Stimulated activated CD4-positive, alpha-beta T cell treated with anti-CD3 and anti-CD28 coated beads, Interleukin-1b, Interleukin-23, amount 100 ng/mL, for 24 hours (primary cell): Measurements from ENCODE around the gene ELK3.

Experiments
- DNase-seq, 4 experiments: peaks; one replicate each; pipeline ENCODE4 v3.0.0-alpha.2; 2020; ENCODE audit warnings: low read depth in 4 of 4, low spot score in 1 of 4

Gene ELK3

GRCh38 chr12:96211988-96212387 lies 17.8 kb downstream of the ELK3 start:
- DNase-seq, result no peak

DNA sequence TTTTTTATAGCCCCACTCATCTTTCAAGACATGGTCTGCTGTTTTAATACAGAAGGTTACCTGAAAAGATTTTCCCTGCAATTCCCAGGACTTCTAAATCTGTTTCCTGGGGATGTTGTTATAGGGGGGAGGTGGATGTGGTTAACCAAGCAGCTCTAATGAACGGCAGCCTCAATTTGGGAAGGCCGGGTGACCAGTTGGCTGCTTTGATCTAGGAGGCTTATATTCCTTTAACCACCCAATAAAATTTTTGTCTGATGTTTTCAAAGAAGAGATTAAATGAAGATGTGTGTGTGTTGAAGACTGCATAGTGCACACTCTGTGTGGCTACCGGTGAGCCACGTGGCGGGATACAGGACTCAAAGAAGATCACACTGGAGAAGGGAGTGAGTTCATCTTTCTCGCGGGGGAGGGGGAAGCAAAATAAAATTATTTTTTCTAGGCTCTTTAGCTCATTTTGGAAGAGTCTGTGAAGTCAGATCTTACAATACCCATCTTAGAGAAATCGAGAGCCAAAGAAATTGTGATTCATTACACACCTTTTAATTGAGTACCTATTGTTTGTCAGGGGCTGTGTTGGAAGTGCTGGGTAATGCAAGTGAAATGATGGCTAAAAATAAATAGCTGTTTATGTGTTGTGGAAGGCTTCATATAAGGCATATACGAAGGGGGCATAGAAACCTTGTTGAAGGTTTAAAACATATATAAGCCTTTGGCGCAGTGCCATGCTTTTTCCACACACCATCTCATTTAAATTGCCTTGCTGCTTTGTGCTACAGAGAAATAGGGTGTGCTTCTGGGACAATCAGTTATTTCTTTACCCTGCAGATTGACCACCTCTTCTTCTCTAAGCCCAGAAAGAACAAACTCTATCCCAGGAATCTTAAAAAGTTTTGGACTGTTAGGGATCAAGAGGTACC lies 18.5 kb downstream of the ELK3 start:
- no peak for DNase-seq

DNA sequence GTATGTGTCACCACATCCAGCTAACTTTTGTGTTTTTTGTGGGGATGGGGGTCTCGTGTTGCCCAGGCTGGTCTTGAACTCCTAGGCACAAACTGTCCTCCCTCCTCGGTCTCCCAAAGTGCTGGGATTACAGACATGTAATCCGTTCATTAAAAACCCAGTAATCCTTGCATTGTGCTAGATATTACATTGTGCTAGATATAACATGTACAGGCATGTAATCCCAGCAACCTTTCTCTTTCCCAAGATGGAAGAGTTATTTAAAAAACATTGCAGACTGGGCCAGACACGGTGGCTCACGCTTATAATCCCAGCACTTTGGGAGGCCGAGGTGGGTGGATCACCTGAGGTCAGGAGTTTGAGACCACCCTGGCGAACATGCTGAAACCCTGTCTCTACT lies 19.7 kb downstream of the ELK3 start:
- DNase-seq, result no peak

DNA sequence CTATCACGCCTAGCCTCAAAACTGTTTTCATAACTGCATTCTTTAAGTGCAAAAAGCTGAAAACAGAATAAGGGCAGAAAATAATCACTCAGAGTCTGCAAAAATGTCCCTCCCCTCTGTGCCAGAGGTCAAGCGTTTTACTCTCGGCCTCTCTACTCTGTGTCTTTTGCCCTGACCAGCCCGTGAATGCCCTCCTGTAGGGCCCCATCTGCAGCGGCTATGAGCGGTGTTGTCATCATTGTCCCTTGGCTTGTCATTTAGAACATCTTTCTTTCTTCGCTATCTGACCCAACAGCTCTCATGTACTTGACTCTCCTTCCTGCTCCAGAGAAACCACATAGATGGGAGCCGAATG lies 21.7 kb downstream of the ELK3 start:
- no peak for DNase-seq

DNA sequence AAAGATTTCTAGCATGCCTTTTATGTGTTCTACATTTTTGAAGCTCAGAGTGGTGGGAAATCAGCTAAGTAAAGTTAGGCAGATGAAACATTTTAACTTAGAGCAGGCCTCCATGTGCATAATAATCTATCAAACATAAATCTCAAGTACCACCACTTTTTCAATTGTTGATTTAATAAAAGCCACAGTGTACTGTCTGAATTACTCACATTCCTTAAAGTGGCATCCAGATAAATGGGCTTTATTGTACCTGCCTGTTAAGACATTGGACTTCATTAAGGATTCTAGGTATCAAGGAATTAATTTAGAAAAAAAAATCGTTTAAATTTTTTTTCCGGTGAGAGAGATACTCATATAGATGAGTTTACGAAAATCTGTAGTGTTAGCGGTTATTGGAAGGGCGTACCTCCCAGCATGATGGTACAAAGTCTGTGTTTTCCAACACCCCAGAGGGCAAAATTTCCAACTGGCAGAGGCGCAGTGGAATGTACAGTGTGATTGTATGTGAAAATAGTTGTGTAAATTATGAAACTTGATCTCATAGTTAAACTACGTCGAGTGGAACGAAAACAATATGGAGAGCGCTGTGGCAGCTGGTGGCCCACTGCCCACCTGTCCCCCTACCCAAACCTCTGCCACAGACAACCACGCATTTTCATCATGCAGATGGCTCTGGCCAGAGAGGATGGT lies 25.0 kb downstream of the ELK3 start:
- no peak for DNase-seq

- DNase-seq, result no peak
Observed at GRCh38 chr12:96219700-96220206, 25.6 kb downstream of the ELK3 start.

DNA sequence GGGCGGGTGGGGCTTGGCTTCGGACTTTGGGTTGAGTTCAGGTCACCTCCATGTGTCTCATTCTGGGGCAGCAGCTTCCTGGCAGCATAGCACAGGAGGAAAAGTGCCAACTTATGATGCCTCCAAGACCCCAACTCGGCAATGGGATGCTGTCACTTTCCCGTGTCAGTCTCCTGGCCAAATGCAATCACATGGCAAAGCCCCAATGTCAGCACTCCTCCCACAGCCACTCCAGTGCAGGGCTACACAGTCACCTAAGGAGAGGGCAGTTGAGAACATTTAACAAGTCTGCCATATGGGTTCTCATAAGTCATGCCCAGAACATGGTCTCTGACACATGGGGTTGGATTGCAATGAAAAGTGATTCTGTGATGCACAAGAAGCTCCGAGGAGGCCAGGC lies 26.7 kb downstream of the ELK3 start:
- DNase-seq, result no peak

DNA sequence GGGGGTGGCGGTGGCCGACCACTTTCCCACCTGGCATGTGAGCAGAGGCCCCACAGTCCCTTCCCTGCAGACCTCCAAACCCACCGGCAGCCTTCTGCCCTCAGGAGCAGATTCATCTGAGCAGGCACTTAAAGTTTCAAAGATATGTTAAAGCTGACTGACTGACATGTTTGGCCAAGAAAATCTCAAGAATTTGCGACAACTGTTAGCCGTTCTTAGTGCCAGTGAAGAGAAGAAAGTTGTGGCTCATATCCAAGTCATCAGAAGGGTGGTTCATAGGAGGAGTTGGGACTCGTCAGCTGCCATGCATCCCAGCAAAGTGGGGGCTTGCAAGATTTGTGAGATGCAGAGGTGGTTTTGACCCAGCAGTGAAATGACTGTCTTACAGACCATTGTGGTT lies 27.2 kb downstream of the ELK3 start:
- no peak for DNase-seq

DNA sequence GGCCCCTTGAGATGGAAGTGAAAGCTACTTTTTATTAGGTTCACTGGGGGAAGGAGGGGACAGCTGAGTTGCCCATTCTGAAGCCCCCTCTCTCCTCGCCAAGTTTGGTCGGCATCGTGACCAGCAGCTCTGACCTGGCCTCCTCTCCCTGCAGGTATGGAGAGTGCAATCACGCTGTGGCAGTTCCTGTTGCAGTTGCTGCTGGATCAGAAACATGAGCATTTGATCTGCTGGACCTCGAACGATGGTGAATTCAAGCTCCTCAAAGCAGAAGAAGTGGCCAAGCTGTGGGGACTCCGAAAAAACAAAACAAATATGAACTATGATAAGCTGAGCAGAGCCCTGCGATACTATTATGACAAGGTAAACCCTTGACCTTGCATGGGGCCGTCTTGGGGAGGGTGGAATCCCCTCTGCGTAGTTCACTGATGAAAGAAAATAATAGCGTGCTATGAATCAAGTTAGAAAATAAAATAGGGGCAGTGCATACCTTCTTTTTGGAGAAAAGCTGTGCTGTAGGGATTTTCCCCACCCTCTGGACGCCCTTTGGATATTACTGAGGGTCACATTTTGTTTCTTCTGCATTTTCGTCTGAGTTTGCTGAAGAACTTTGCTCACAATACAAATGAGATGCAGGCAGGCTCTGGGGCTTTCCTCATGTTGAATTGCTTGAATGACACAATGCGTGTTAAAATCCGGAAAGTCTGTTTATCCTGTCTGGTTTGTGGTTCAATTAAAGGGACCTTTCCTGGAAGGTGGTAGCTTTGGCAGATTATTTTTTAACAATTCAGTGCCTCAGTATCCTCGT lies 29.4 kb downstream of the ELK3 start:
- DNase-seq, result no peak

DNA sequence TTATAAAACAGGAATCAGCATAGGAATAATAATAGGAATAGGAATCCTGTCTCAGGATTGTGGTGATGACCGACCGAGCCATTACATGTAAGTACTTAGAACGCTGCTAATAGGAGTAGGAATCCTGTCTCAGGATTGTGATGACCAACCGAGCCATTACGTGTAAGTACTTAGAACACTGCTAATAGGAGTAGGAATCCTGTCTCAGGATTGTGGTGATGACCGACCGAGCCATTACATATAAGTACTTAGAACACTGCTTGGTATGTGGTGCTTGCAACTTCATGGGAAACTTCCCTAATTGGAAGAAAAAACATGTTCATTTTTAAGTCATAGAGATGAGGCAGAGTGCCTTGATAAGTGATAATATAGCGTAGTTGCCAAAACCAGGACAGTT lies 30.0 kb downstream of the ELK3 start:
- DNase-seq, result no peak

- DNase-seq, result no peak
Observed at GRCh38 chr12:96225044-96225855, 31.1 kb downstream of the ELK3 start.

GRCh38 chr12:96225994-96226399 lies 31.8 kb downstream of the ELK3 start:
- DNase-seq, result no peak

DNA sequence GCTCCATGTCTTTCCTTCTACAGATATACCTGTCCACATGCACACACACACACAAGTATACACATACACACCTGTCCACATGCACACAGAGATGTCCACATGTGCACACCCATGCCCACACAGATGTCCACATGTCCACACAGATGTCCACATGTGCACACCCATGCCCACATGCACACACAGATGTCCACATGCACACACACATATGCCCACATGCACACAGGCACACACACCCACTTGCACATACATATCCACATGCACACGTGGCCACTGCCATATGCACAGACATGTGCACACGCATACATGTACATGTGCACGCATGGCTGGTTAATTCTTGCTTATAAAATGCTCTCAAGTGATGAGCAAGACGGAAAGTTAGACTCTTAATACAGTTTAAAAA lies 32.2 kb downstream of the ELK3 start:
- no peak for DNase-seq

DNA sequence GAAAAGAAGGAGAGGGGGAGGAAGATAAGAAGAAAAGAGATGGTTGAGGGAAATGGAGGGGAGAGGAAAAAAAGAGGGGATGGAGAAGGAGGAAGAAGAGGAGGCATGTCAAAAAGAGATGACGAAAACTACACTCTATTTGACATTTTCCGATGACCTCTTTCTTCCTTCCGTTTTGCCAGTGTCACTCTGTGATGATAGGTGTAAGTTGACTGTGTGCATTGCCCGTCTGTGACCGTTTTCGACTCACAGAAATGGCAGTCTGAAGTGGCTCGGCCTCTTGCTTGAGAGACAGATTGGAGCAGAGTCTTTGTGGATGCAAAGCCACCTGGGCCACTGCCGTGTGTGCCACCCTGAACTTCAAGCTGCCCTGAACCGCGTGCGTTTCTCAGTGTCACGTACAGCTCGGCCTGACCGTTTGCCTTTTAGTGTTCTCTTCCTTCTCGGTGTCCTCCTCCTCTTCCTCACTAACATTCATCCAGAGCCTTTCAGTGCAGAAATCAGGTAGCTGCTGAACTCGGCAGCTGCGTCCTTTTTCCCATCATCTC lies 32.7 kb downstream of the ELK3 start:
- no peak for DNase-seq

- DNase-seq, result no peak
Observed at GRCh38 chr12:96227365-96228106, 33.4 kb downstream of the ELK3 start.

DNA sequence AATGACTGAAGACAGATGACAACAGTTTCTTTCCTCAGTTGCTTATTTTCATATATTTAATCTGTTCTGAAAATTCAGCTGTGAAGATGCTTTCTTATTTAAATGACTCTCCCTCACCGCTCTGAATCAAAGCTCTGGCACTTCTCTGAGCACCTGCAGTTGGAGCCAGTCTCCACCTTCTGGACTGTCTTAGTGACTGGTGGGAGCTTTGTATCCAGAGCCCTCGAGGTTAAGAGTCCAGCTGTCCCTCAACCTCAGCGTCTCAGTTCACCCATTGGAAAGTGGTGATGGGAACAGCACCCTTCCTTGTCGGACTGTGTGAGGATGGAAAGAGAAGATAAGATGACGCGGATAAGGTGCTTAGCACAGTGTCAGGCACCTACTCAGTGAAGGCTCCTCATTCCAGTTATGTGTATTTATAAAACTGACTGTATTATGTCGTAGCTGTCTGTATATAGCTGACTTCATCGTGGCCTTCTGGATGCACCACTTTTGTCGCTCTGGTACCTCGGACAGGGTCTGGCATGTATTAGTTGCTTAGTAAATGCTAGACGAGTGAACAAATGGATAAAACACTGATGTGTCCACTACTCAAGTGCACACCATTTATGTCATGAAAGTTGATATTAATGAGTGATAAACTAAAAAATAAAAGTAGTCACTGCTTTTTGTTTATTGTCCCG lies 34.5 kb downstream of the ELK3 start:
- no peak for DNase-seq

DNA sequence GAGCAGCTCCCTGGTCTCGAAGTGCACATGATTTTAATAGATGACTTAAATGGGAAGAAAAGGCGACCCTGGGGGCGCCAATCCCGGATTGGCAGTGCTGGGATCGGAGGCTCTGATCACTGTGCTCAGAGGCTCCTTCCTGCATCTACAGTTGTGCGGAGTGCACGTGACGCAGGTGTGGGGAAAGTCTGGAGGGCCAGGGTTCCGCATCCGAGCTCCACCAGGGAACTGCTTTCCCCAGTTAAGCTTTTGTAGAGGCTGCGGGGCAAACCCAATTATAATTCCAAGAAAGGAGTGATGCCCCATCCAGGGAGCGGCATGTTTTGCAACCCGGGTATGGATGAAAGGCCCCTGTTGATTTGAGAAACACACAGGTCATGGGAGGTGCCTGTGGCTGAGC lies 36.5 kb downstream of the ELK3 start:
- no peak for DNase-seq

DNA sequence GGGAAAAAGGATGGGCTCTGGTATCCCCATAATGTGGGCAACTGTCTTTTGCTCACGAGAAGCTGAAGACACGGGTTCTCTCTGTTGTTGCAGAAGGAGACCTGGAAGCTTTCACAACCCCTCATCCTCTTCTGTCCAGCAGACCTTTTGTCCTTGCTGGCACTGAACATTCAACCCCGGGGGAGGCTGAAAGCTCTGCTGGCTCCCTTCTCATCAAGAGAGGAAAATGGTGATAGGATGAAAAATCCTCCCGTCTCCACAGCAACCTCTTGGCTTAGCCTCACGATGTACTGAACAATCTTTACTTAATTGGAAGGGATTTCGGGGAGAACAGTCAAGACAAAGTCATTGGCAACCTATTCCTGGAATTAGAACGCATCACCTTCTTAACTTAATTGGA lies 39.0 kb downstream of the ELK3 start:
- no peak for DNase-seq

DNA sequence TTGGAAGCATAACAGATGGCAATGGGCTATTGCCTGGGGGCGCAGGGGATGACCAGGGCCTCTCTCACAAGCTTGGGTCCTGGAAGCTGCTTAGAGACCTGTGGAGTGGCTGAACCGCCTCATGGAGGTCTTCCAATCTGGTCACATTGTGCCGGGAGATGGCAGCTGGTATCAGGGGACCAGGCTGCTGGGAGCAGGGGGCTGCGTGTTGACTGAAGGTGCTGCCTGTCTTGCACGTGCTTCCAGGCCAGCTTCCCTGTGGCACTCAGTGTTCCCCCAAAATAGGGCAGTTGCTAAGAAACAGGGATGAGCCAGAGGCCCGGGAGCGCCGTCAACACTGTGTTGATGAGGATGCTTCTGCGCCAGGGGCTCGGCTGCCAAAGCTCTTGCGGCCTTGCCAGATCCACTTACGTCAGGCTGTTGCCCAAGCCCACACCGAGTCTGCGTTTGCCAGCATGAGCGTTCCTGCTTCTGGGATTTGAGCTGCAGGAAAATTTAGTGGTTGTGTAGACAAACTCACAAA lies 39.8 kb downstream of the ELK3 start:
- no peak for DNase-seq
